ENCODE measurements around the gene MRPS25. TPM values are rescaled to one million over a fixed set of nuclear protein-coding genes. Genes with fewer than 3 reads are reported as not detected.

The MRPS25 gene
- total and polyA plus RNA-seq, 9 of the 15 experiments (the other 6 are each of a cell fraction or from before 2014, with no cell fraction given): 34.3 to 129 (median 78.2) TPM

GRCh38 chr3:15108082-15108545 lies 43.0 kb upstream of the MRPS25 start (continued):
- TF ChIP-seq NCOA4 (IDR thresholded peaks at IDR 0.05; ENCODE audit: partially characterized antibody) (no peak), ZBTB43 (CRISPR knock-in tag; IDR thresholded peaks at IDR 0.05) (no peak), ZNF174 (CRISPR knock-in tag; IDR thresholded peaks at IDR 0.05) (no peak), MAZ (CRISPR knock-in tag; conservative IDR thresholded peaks at IDR 0.05 in 1 of 2, IDR thresholded peaks at IDR 0.05 in 1 of 2) (peak in 1 of 2 experiments; percentile 77; a peak in 2 of 4 replicates), STAG1 (CRISPR knock-in tag; IDR thresholded peaks at IDR 0.05; ENCODE audit: borderline replicate concordance) (peak; percentile 81; the same call in 1 of the 2 replicates)

- FAIRE-seq (no peak), DNase-seq (ENCODE audit: extremely low read depth in 1 of 4, low spot score in 3 of 4) (no peak), ATAC-seq (peak; percentile 19)
- Histone ChIP-seq H3K27ac (ENCODE audit: extremely low read depth, low read depth, low read length) (no peak overlapping the region), H3K4me2 (ENCODE audit: insufficient read depth, low read length) (no peak overlapping the region), H3K9ac (ENCODE audit: insufficient read depth in 1 of 2, low read depth in 2 of 2, low read length in 2 of 2) (no peak overlapping the region), H3K9me1 (ENCODE audit: control insufficient read depth, insufficient read depth, low read length) (no peaks in the 10 kb centered on the region), H3K27me3 (ENCODE audit: control insufficient read depth in 2 of 2, insufficient read depth in 2 of 2, low read length in 2 of 2) (peaks cover 0 to 6% of the 10 kb centered on the region in 2 experiments; a peak in 2 of 5 replicates), H3K4me3 (no peak overlapping the region), H3K4me1 (replicated peaks in 1 of 2; ENCODE audit: control insufficient read depth in 2 of 2, insufficient read depth in 2 of 2, low read length in 2 of 2) (peaks cover 3 to 9% of the 10 kb centered on the region in 2 experiments; a peak in 3 of 5 replicates), H2AFZ (ENCODE audit: low read depth, low read length) (no peak overlapping the region; the same call in 1 of the 2 replicates), H3K36me3 (ENCODE audit: control insufficient read depth, insufficient read depth, low read length) (no peaks in the 10 kb centered on the region), H4K20me1 (replicated peaks; ENCODE audit: control insufficient read depth, insufficient read depth, low read length) (no peaks in the 10 kb centered on the region), H3K9me3 (replicated peaks; ENCODE audit: control insufficient read depth, insufficient read depth, low read depth, low read length) (no peaks in the 10 kb centered on the region), H3K79me2 (ENCODE audit: control insufficient read depth, insufficient read depth, low read length) (no peaks in the 10 kb centered on the region)
- intact Hi-C loops (cut with micrococcal nuclease) (loop anchor here (5.0 kb wide), 1 partner anchor 160 kb away; no protein-coding TSS in a partner anchor), in situ Hi-C loops (cut with MboI) (no loop called here)
- POLR2A ChIA-PET: interaction anchor here (0.6 to 1.4 kb wide), 3 partner anchors 30 to 302 kb away, joined by 3 to 5 read pairs (median 4); no protein-coding TSS in a partner anchor
- CTCF ChIA-PET (ENCODE audit: low intra/inter-chr PET ratio): interaction anchor here (0.6 to 1.5 kb wide), 8 partner anchors 96 to 1140 kb away, joined by 3 to 7 read pairs (median 4); no protein-coding TSS in a partner anchor
- no TSS peak for BruUV-seq (replicated peaks)
- 27% methylated on average over 13 of the region's 16 CpGs for WGBS (ENCODE audit: insufficient coverage, low coverage, missing lambda C conversion rate)
- TF ChIP-seq RNF2 (IDR thresholded peaks at IDR 0.05): no peak
- TF ChIP-seq GATAD2B (IDR thresholded peaks at IDR 0.05; ENCODE audit: borderline replicate concordance): no peak
- TF ChIP-seq E2F3 (CRISPR knock-in tag; IDR thresholded peaks at IDR 0.05): no peak
- TF ChIP-seq ZBTB11 (CRISPR knock-in tag; IDR thresholded peaks at IDR 0.05): no peak
- no peak for TF ChIP-seq ZKSCAN3 (CRISPR knock-in tag; IDR thresholded peaks at IDR 0.05)
- TF ChIP-seq SRSF9 (IDR thresholded peaks at IDR 0.05; ENCODE audit: borderline replicate concordance, low read depth, low read length): no peak
- TF ChIP-seq TOE1 (IDR thresholded peaks at IDR 0.05; ENCODE audit: borderline replicate concordance): no peak
- TF ChIP-seq TOE1 (CRISPR knock-in tag; IDR thresholded peaks at IDR 0.05; ENCODE audit: borderline replicate concordance, low read depth): no peak
Measured at GRCh38 chr3:15107075-15107947, 42.2 kb upstream of the MRPS25 start.

All from K562 (cell line).